COLO668 (cell line): ENCODE results near the gene ZDHHC18.

Experiments
- DNase-seq: peaks from one replicate; lab custom pipeline; 2025; ENCODE audit not compliant: unreplicated experiment; lab: John Stamatoyannopoulos, UW

Gene ZDHHC18

DNA sequence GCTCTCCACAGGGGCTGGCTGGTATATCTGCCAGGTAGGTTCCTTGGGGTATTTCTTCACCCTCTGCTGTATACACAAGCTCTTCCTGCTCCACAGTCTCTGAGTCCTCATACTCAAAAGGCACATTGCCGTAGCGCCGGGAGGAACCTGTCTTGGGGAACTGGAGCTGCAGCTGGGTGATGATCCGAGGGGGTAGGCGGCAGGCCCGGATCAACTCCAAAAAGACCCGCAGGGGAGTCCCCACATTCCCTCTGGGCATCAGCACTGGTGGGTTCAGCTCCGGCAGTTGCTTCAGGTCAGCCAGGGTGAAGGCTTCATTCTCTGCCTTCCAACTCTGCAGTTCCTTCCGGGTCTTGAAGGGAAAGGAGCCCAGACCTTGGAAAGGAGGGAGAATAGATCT, 70.9 kb downstream of the ZDHHC18 start:
- DNase-seq, result no peak

DNA sequence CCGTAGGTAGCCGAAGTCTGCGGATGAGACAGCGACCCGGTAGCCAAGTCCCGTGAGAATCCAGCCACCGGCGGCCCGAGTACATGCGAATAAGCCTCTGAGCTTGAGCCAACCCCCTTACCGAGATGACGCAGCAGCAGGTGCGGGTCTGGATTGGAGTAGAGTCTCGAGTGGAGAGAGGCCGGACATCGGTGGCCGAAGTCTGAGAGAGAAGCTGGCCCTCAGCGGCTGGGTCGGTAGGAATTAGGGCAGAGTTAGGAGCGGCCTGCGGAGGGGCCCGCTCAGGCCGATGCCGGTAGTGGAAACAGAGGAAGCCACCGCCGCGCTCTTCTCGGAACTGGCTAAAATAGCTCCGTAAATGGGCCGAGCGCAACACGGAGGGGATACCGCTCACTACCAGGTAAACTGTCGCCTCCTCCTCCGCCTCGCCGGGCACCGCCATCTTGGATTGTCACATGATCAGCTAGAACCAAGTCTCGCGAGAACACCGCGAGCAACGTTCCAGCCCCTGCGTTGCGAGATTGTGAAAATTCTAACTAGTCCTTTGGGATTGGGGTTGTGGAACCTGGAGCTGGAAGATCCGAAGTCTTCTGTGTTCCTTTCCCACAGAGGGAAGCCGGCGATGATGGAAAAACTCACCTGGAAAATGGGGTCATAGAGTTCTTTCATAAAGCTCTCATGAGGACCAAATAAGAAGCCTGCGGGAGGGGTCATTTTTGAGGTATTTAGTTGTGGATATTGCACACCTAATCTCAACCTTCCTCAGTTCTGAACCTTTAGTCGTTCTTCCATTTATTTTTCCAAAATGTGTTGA, 73.7 kb downstream of the ZDHHC18 start, which contains the start of gene GPATCH3:
GPATCH3 (minus strand) TSS at position 467 of the 814 bp plus-strand sequence; CDS start at position 442, 25 bp downstream.
- DNase-seq, result peak; percentile 99

DNA sequence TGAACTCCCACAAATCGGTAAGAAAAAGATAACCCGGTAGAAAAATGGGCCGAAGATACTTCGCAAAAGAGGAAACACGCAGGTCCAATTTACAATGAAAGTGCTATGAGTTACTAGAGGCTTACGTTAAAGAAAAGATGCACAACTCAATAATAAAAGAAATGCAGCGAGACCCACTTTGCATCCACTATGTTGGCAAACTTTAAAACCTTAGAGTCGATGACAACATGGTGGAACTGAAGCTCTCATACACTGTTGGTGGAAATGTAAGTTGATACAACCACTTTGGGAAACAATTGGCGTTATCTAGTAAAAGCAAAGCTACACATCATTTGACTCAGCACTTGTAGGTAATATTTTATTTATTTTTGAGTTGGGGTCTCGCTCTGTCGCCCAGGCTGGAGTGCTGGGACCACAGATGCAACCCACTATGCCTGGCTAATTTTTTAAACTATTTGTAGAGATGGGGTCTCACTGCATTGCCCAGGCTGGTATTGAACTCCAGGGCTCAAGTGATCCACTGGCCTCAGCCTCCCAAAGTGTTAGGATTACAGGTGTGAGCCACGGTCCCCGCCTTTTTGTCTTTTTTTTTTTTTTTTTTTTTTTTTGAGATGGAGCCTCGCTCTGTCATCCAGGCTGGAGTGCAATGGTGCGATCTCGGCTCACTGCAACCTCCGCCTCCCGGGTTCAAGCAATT, 74.5 kb downstream of the ZDHHC18 start:
- no peak for DNase-seq
